Hepatocyte (in vitro differentiated cells): Measurements from ENCODE around the gene CD4. TPM values are rescaled to one million over a fixed set of nuclear protein-coding genes. Genes with fewer than 3 reads are reported as not detected.

ENCODE experiments used
- DNase-seq: peaks from one replicate; pipeline ENCODE4 v3.0.0-alpha.2; 2016; ENCODE audit warnings: low spot score
- H2AFZ ChIP-seq: fragments of 200-600 bp; sonication (generic); 2 replicates; pipeline ENCODE4 v1.6.0; 2016; ENCODE audit warnings: antibody characterized with exemption, mild to moderate bottlenecking
- H3K27ac ChIP-seq: fragments of 200-600 bp; sonication (generic); 2 replicates; pipeline ENCODE4 v1.5.1; 2016; ENCODE audit warnings: mild to moderate bottlenecking
- H3K27me3 ChIP-seq: fragments of 200-600 bp; sonication (generic); 2 replicates; pipeline ENCODE4 v1.6.1; 2016
- H3K36me3 ChIP-seq: fragments of 200-600 bp; sonication (generic); replicated peaks from 2 replicates; pipeline ENCODE4 v1.5.1; 2016; ENCODE audit warnings: low read depth; ENCODE audit not compliant: insufficient read depth
- H3K4me1 ChIP-seq: fragments of 200-600 bp; sonication (generic); 2 replicates; pipeline ENCODE4 v1.5.1; 2016; ENCODE audit warnings: mild to moderate bottlenecking, moderate library complexity; ENCODE audit not compliant: insufficient read depth
- H3K4me2 ChIP-seq: fragments of 200-600 bp; sonication (generic); 2 replicates; pipeline ENCODE4 v1.6.0; 2016
- H3K4me3 ChIP-seq: fragments of 200-600 bp; sonication (generic); 2 replicates; pipeline ENCODE4 v1.5.1; 2016; ENCODE audit warnings: mild to moderate bottlenecking
- H3K79me2 ChIP-seq: fragments of 200-600 bp; sonication (generic); 2 replicates; pipeline ENCODE4 v1.6.0; 2017; ENCODE audit warnings: mild to moderate bottlenecking
- H3K9me2 ChIP-seq: fragments of 200-600 bp; sonication (generic); replicated peaks from 2 replicates; pipeline ENCODE4 v1.6.0; 2017; ENCODE audit warnings: mild to moderate bottlenecking; ENCODE audit not compliant: insufficient read depth
- H3K9me3 ChIP-seq: fragments of 200-600 bp; sonication (generic); 2 replicates; pipeline ENCODE4 v1.5.1; 2016; ENCODE audit warnings: low read depth, mild to moderate bottlenecking
- H4K20me1 ChIP-seq: fragments of 200-600 bp; sonication (generic); 2 replicates; pipeline ENCODE4 v1.6.0; 2016; ENCODE audit warnings: mild to moderate bottlenecking; ENCODE audit not compliant: insufficient read depth, poor library complexity, severe bottlenecking
- EZH2 ChIP-seq: fragments of 200-600 bp; sonication (generic); IDR thresholded peaks from 2 replicates; pipeline ENCODE4 v1.6.1; 2016; ENCODE audit warnings: antibody characterized with exemption, mild to moderate bottlenecking, borderline replicate concordance
- EZH2phosphoT487 ChIP-seq: fragments of 200-600 bp; sonication (generic); IDR thresholded peaks from one replicate; pipeline ENCODE4 v1.6.1; 2018; ENCODE audit warnings: antibody characterized with exemption, mild to moderate bottlenecking, low read depth, moderate library complexity; ENCODE audit not compliant: unreplicated experiment, severe bottlenecking
- WGBS: methylation state at CpG from one replicate; pipeline ENCODE4 v1.1.6; 2016; ENCODE audit warnings: low lambda C conversion rate; ENCODE audit errors: missing lambda C conversion rate; 5-methylcytosine and 5-hydroxymethylcytosine counted together
- polyA plus RNA-seq: library from polyadenylated mRNA; unstranded; fragments of >200 nt; fragmentation: Nextera tagmentation; extraction: Ambion mirVana; gene quantifications from 2 replicates; pipeline ENCODE4 v1.2.1, GENCODE V29; 2016
- total RNA-seq: library from RNA; depleted of rRNA; stranded (reverse); fragments of >200 nt; gene quantifications from 2 replicates; pipeline ENCODE4 v1.2.3, GENCODE V29; 2014
- TF ChIP-seq, protein P1 (sequence below): fragments of 200-600 bp; sonication (generic); IDR thresholded peaks from 2 replicates; pipeline ENCODE4 v1.5.1; 2016; ENCODE audit warnings: antibody characterized with exemption, mild to moderate bottlenecking; ENCODE audit not compliant: poor library complexity

The CD4 gene
- total and polyA plus RNA-seq, 2 experiments from 2014 or later: 2.7 to 6.4 TPM

- no peak for TF ChIP-seq EZH2
- TF ChIP-seq EZH2phosphoT487: no peak
- TF ChIP-seq, protein P1, sequence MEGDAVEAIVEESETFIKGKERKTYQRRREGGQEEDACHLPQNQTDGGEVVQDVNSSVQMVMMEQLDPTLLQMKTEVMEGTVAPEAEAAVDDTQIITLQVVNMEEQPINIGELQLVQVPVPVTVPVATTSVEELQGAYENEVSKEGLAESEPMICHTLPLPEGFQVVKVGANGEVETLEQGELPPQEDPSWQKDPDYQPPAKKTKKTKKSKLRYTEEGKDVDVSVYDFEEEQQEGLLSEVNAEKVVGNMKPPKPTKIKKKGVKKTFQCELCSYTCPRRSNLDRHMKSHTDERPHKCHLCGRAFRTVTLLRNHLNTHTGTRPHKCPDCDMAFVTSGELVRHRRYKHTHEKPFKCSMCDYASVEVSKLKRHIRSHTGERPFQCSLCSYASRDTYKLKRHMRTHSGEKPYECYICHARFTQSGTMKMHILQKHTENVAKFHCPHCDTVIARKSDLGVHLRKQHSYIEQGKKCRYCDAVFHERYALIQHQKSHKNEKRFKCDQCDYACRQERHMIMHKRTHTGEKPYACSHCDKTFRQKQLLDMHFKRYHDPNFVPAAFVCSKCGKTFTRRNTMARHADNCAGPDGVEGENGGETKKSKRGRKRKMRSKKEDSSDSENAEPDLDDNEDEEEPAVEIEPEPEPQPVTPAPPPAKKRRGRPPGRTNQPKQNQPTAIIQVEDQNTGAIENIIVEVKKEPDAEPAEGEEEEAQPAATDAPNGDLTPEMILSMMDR: no peak
- Histone ChIP-seq H3K9me3 (no peaks in the 10 kb centered on the region), H3K4me2 (peak overlapping the region; percentile 82), H3K9me2 (no peaks in the 10 kb centered on the region), H3K79me2 (peaks cover 24% of the 10 kb centered on the region), H2AFZ (no peak overlapping the region), H3K27ac (peak overlapping the region; percentile 86), H3K4me3 (no peak overlapping the region), H3K4me1 (peaks cover 50% of the 10 kb centered on the region), H4K20me1 (peaks cover 19% of the 10 kb centered on the region), H3K36me3 (no peaks in the 10 kb centered on the region), H3K27me3 (no peaks in the 10 kb centered on the region)
- WGBS: 8% methylated on average over 5 of the region's 16 CpGs
- peak; percentile 95 for DNase-seq
Measured at GRCh38 chr12:6764011-6764828, 25.1 kb upstream of the CD4 start.

GRCh38 chr12:6765048-6765633 is 24.2 kb upstream of the CD4 start:
- H3K4me1 ChIP-seq: peaks cover 45% of the 10 kb centered on the region
- DNase-seq: no peak

GRCh38 chr12:6765634-6766581 is 23.4 kb upstream of the CD4 start, which contains the start of gene PTMS:
PTMS (plus strand) TSS chr12:6766363; CDS start chr12:6766706, 343 bp downstream.
- peaks cover 26% of the 10 kb centered on the region for H4K20me1 ChIP-seq
- DNase-seq: peak; percentile 91
- peak within 1 kb of the TSS; percentile 63 for H3K4me3 ChIP-seq
- no peaks in the 10 kb centered on the region for H3K9me2 ChIP-seq
- H3K79me2 ChIP-seq: peaks cover 32% of the 10 kb centered on the region
- peak within 1 kb of the TSS; percentile 86 for H3K27ac ChIP-seq
- 5% methylated on average over 15 of the region's 63 CpGs for WGBS
- no peaks in the 10 kb centered on the region for H3K27me3 ChIP-seq
- peak within 1 kb of the TSS; percentile 95 for H3K4me2 ChIP-seq
- no peaks in the 10 kb centered on the region for H3K9me3 ChIP-seq
- peaks cover 41% of the 10 kb centered on the region for H3K4me1 ChIP-seq
- H2AFZ ChIP-seq: peak within 1 kb of the TSS; percentile 55
- TF ChIP-seq EZH2: no peak
- TF ChIP-seq EZH2phosphoT487: no peak
- TF ChIP-seq, protein P1: no peak
- no peaks in the 10 kb centered on the region for H3K36me3 ChIP-seq

More at GRCh38 chr12:6765048-6765633, 24.2 kb upstream of the CD4 start:
- Histone ChIP-seq H3K4me3 (peak overlapping the region; percentile 16), H3K36me3 (no peaks in the 10 kb centered on the region), H3K9me2 (no peaks in the 10 kb centered on the region), H2AFZ (no peak overlapping the region), H3K27ac (peak overlapping the region; percentile 86), H3K9me3 (no peaks in the 10 kb centered on the region), H3K27me3 (no peaks in the 10 kb centered on the region), H3K4me2 (peak overlapping the region; percentile 82), H3K79me2 (peaks cover 32% of the 10 kb centered on the region), H4K20me1 (peaks cover 26% of the 10 kb centered on the region)
- 30% methylated on average over 7 of the region's 7 CpGs for WGBS
- TF ChIP-seq, protein P1: no peak
- TF ChIP-seq EZH2phosphoT487 (no peak), EZH2 (no peak)
